Sigmoid colon (tissue), 7 donors: Measurements from ENCODE around the gene AFF2. TPM values are rescaled to one million over a fixed set of nuclear protein-coding genes. Genes with fewer than 3 reads are reported as not detected.

ENCODE experiments used
- DNase-seq: peaks from one replicate; pipeline ENCODE4 v3.0.0-alpha.2; 2019
- H3K27ac ChIP-seq, 4 donors: fragments of 200-600 bp; sonication (generic); one replicate each; pipeline ENCODE4 v1.5.1; 2016 to 2019; ENCODE audit warnings: mild to moderate bottlenecking in 1 of 4
- H3K27me3 ChIP-seq, 3 donors: fragments of 200-600 bp; sonication (generic); one replicate each; pipeline ENCODE4 v1.5.1; 2019; ENCODE audit warnings: mild to moderate bottlenecking in 1 of 3
- H3K36me3 ChIP-seq, 4 donors: fragments of 200-600 bp; sonication (generic); one replicate each; pipeline ENCODE4 v1.5.1; 2016 to 2019
- H3K4me1 ChIP-seq, 4 donors: fragments of 200-600 bp; sonication (generic); one replicate each; pipeline ENCODE4 v1.5.1; 2017 to 2019
- H3K4me3 ChIP-seq, 4 donors: fragments of 200-600 bp; sonication (generic); one replicate each; pipeline ENCODE4 v1.5.1; 2017 to 2019; ENCODE audit warnings: mild to moderate bottlenecking in 2 of 4, moderate library complexity in 1 of 4
- H3K9me3 ChIP-seq, 4 donors: fragments of 200-600 bp in 3 of 4; sonication (generic) in 3 of 4; one replicate each; pipeline versions ENCODE4 v1.5.1 to v1.6.1; 2013 to 2019
- EP300 ChIP-seq, 4 donors: sonication (generic); formaldehyde crosslinking; IDR thresholded peaks; one replicate each; pipeline ENCODE4 v1.6.1; 2017; ENCODE audit warnings: antibody characterized with exemption in 4 of 4
- POLR2A ChIP-seq, 2 donors: fragments of 450-650 bp; IDR thresholded peaks; one replicate each; pipeline ENCODE4 v1.6.1; 2016; ENCODE audit warnings: antibody characterized with exemption in 2 of 2, mild to moderate bottlenecking in 2 of 2, moderate library complexity in 2 of 2
- POLR2AphosphoS5 ChIP-seq, 4 donors: sonication (generic); formaldehyde crosslinking; IDR thresholded peaks; one replicate each; pipeline ENCODE4 v1.6.1; 2017; ENCODE audit warnings: antibody characterized with exemption in 4 of 4
- WGBS, 2 donors: extraction: QIAGEN DNeasy Blood & Tissue Kit; methylation state at CpG; one replicate each; pipeline ENCODE4 v1.1.7; 2013; 5-methylcytosine and 5-hydroxymethylcytosine counted together
- intact Hi-C: fragments of 100-400 bp; cut with DNase I; formaldehyde crosslinking; loops from one replicate; pipeline ENCODE4 v1.15.1; 2023
- polyA plus RNA-seq, 3 donors: library from polyadenylated mRNA; stranded (reverse); fragments of 200-250 nt; gene quantifications; one replicate each; pipeline ENCODE4 v1.2.3, GENCODE V29; 2013
- total RNA-seq, 4 donors: library from RNA; depleted of rRNA; stranded (reverse); fragments of >200 nt; gene quantifications; one replicate each; pipeline ENCODE4 v1.1.0, GENCODE V29; 2016
- TF ChIP-seq, protein P1 (sequence below), 4 experiments: fragments of 450-650 bp in 3 of 4; fragments of 200-600 bp in 1 of 4; IDR thresholded peaks; one replicate each; pipeline ENCODE4 v1.5.1; 2016 to 2019; ENCODE audit warnings: antibody characterized with exemption in 4 of 4, mild to moderate bottlenecking in 3 of 4, moderate library complexity in 2 of 4
- donor health status: healthy with polysubstance abuse.
- donor health status: Bipolar disorder and iron deficiency.
- donor health status: healthy.

AFF2 gene
- total and polyA plus RNA-seq, 7 donors: 0.27 to 1.7 (median 1.1) TPM; not detected in 2

DNA sequence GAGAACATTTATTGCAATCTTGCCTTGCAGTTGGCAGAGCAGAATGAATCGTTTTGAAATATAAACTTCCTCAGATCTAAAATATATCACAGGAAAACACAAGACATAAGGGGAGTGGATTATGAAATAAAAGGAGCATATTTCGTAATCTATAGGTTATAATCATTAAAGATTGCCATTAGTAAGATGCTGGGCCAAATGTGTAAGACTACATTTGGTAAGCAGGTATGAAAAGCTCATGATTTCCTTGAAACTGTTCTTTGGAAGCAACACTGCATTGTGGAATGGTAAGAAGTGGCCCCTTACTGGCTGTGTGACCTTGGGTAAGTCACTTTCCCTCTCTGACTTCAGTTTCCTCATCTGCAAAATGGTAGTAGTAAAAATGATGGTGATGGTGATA, 68.3 kb downstream of the AFF2 start:
- Histone ChIP-seq H3K27me3 (no peaks in the 10 kb centered on the region), H3K36me3 (no peaks in the 10 kb centered on the region), H3K27ac (no peak overlapping the region), H3K9me3 (no peaks in the 10 kb centered on the region), H3K4me3 (no peak overlapping the region), H3K4me1 (no peaks in the 10 kb centered on the region)
- intact Hi-C loops: no loop called here
- TF ChIP-seq POLR2AphosphoS5 (IDR thresholded peaks at IDR 0.05): no peak
- TF ChIP-seq, protein P1, sequence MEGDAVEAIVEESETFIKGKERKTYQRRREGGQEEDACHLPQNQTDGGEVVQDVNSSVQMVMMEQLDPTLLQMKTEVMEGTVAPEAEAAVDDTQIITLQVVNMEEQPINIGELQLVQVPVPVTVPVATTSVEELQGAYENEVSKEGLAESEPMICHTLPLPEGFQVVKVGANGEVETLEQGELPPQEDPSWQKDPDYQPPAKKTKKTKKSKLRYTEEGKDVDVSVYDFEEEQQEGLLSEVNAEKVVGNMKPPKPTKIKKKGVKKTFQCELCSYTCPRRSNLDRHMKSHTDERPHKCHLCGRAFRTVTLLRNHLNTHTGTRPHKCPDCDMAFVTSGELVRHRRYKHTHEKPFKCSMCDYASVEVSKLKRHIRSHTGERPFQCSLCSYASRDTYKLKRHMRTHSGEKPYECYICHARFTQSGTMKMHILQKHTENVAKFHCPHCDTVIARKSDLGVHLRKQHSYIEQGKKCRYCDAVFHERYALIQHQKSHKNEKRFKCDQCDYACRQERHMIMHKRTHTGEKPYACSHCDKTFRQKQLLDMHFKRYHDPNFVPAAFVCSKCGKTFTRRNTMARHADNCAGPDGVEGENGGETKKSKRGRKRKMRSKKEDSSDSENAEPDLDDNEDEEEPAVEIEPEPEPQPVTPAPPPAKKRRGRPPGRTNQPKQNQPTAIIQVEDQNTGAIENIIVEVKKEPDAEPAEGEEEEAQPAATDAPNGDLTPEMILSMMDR (IDR thresholded peaks at IDR 0.05): no peak
- TF ChIP-seq POLR2A (IDR thresholded peaks at IDR 0.05): no peak
- TF ChIP-seq EP300 (IDR thresholded peaks at IDR 0.05): no peak
- DNase-seq: no peak
- 48 to 56% methylated on average over 2 of the region's 2 CpGs for WGBS, 2 donors

DNA sequence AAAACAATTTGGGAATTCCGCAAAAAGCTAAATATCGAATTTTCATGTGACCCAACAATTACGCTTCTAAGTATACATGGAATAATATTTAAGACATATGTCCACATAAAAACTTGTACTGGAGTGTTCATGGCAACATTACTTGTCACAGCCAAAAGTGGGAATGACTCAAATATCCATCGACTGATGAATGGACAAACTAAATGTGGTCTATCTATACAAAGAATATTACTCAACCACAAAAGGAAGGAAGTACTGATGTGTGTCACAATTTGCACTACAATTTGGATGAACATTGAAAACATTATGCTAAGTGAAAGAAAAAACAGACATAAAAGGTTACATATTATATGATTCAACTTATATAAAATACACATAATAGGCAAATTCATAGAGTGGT, 71.9 kb downstream of the AFF2 start:
- H3K27me3 ChIP-seq: no peaks in the 10 kb centered on the region
- no peak overlapping the region for H3K27ac ChIP-seq
- WGBS, 2 donors: 81 to 96% methylated on average over 4 of the region's 4 CpGs
- no peak overlapping the region for H3K4me3 ChIP-seq
- H3K9me3 ChIP-seq: no peaks in the 10 kb centered on the region
- no peaks in the 10 kb centered on the region for H3K36me3 ChIP-seq
- TF ChIP-seq POLR2AphosphoS5 (IDR thresholded peaks at IDR 0.05) (no peak), EP300 (IDR thresholded peaks at IDR 0.05) (no peak), POLR2A (IDR thresholded peaks at IDR 0.05) (no peak)
- TF ChIP-seq, protein P1 (IDR thresholded peaks at IDR 0.05): no peak
- intact Hi-C loops: no loop called here
- no peak for DNase-seq
- H3K4me1 ChIP-seq: no peaks in the 10 kb centered on the region

DNA sequence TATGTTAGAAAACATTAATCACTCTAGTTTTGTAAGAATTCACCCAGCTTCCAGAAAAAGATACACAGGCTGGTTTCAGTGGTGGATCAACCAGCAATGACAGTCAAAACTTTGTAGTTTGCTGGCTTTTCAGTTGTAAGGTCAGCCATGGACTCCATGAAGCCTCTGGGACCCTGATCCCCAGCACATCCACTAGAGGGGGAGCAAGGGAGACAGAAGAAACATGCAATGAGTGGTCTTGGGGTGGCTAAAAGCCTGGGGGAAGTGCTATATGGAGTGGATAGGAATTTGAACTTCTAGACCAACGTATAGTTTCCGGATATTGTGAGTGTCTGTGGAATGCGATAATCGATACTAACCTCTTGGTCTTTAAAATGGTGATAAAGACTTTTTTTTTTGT, 72.7 kb downstream of the AFF2 start:
- TF ChIP-seq POLR2AphosphoS5 (IDR thresholded peaks at IDR 0.05) (no peak), EP300 (IDR thresholded peaks at IDR 0.05) (no peak), POLR2A (IDR thresholded peaks at IDR 0.05) (no peak)
- TF ChIP-seq, protein P1 (IDR thresholded peaks at IDR 0.05): no peak
- Histone ChIP-seq H3K4me3 (no peak overlapping the region), H3K9me3 (no peaks in the 10 kb centered on the region), H3K36me3 (no peaks in the 10 kb centered on the region), H3K4me1 (no peaks in the 10 kb centered on the region), H3K27ac (no peak overlapping the region), H3K27me3 (no peaks in the 10 kb centered on the region)
- intact Hi-C loops: no loop called here
- WGBS, 2 donors: 92 to 96% methylated on average over 4 of the region's 4 CpGs
- no peak for DNase-seq

DNA sequence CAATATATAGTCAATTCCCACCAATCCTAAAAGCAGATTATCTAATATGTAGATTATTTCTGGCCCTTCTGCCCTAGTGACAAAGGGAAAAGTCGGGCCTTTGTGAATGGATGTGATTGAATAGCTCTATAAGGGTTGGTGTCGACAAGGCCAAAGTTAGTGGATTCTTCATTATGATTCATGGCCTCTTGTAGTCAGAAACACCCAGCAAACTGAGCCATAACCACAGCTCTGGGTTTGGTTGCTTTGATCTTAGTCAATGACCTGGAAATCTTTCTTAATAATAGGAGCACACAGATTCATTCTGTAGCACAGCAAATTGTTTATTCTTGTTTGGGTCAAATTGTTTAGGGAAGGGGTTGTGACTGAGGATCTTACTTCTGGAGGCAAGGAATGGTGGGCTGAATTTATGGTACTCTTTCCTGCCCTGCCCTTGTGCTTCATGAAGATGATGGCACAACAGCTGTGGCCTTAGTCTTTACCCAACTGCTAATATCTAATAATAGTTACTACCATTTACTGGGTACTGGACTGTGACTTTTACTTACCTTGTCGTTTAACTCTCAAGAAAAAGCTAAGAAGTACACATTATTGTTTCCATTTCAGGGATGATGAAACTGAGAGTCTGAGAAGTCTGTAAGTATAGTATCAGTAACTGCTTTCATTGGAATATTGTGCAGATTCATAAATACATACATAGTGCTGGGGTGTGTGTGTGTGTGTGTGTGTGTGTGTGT, 74.0 kb downstream of the AFF2 start:
- 47 to 68% methylated on average over 3 of the region's 3 CpGs for WGBS, 2 donors
- no peaks in the 10 kb centered on the region for H3K9me3 ChIP-seq

More for the DNA sequence above, 74.0 kb downstream of the AFF2 start:
- intact Hi-C loops: no loop called here
- Histone ChIP-seq H3K4me3 (no peak overlapping the region), H3K36me3 (no peaks in the 10 kb centered on the region), H3K27ac (no peak overlapping the region), H3K4me1 (no peaks in the 10 kb centered on the region), H3K27me3 (no peaks in the 10 kb centered on the region)
- DNase-seq: no peak
- no peak for TF ChIP-seq EP300 (IDR thresholded peaks at IDR 0.05)
- TF ChIP-seq POLR2A (IDR thresholded peaks at IDR 0.05): no peak
- TF ChIP-seq, protein P1 (IDR thresholded peaks at IDR 0.05): no peak
- no peak for TF ChIP-seq POLR2AphosphoS5 (IDR thresholded peaks at IDR 0.05)
